Bronchial epithelial cell (primary cell): Measurements from ENCODE around the gene ATE1. TPM values are rescaled to one million over a fixed set of nuclear protein-coding genes. Genes with fewer than 3 reads are reported as not detected.
"Not testable (repeated sequence)": the region's sequence is repeated elsewhere in the genome, so short reads cannot be mapped to it uniquely, and the experiment has no call there.

Experiments used
- DNase-seq: peaks from one replicate; pipeline ENCODE4 v3.0.0-alpha.2; 2010; ENCODE audit warnings: low read depth
- FAIRE-seq: peaks from 2 replicates; lab custom pipeline; 2011; peaks lifted over from hg19 to GRCh38; lab: Jason Lieb, UNC
- H3K27me3 ChIP-seq: 2 replicates; pipeline ENCODE4 v1.5.1; 2011; ENCODE audit warnings: low read length; ENCODE audit not compliant: control insufficient read depth, insufficient read depth
- H3K36me3 ChIP-seq: 2 replicates; pipeline ENCODE4 v1.5.1; 2011; ENCODE audit warnings: low read length; ENCODE audit not compliant: control insufficient read depth, insufficient read depth
- H3K4me3 ChIP-seq: 2 replicates; pipeline ENCODE4 v1.5.1; 2011; ENCODE audit warnings: mild to moderate bottlenecking, low read depth, low read length, control low read depth
- CTCF ChIP-seq: IDR thresholded peaks from 2 replicates; pipeline ENCODE4 v1.5.1; 2011; ENCODE audit warnings: mild to moderate bottlenecking, moderate library complexity, low read length, control low read depth, inconsistent platforms; ENCODE audit not compliant: insufficient read depth, severe bottlenecking
- total RNA-seq: library from RNA; depleted of rRNA; stranded (reverse); fragments of >200 nt; gene quantifications from 2 replicates; pipeline ENCODE4 v1.2.1, GENCODE V29; 2014

Gene ATE1
- total RNA-seq, 1 donor from 2014 or later: 17.9 TPM

- peak overlapping the region; percentile 92 for H3K4me3 ChIP-seq
- TF ChIP-seq CTCF: no peak
- H3K36me3 ChIP-seq: no peaks in the 10 kb centered on the region
- no peak for FAIRE-seq
- no peaks in the 10 kb centered on the region for H3K27me3 ChIP-seq
- no peak for DNase-seq
These were observed 1.0 kb downstream of the ATE1 start for GRCh38 chr10:121926671-121927317.

DNA sequence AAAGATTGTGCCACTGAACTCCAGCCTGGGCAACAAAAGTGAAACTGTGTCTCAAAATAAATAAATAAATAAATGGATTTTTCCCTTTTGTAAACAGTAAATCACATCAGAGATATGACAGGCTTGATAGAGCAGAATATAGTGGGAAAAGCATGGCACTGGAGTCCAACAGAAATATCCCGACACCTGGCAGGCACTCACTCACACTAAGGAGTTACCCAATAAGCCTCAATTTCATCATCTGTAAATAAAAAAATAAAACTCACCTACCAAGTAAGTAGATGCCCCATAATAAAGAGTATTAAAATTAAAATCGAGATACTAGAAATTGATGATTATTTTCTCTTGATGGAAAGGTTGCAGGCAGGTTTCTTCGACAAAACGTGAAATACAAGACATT lies 1.7 kb downstream of the ATE1 start:
- no peak for FAIRE-seq
- no peak for DNase-seq
- no peak overlapping the region for H3K4me3 ChIP-seq
- TF ChIP-seq CTCF: no peak
- H3K36me3 ChIP-seq: no peaks in the 10 kb centered on the region
- H3K27me3 ChIP-seq: no peaks in the 10 kb centered on the region

DNA sequence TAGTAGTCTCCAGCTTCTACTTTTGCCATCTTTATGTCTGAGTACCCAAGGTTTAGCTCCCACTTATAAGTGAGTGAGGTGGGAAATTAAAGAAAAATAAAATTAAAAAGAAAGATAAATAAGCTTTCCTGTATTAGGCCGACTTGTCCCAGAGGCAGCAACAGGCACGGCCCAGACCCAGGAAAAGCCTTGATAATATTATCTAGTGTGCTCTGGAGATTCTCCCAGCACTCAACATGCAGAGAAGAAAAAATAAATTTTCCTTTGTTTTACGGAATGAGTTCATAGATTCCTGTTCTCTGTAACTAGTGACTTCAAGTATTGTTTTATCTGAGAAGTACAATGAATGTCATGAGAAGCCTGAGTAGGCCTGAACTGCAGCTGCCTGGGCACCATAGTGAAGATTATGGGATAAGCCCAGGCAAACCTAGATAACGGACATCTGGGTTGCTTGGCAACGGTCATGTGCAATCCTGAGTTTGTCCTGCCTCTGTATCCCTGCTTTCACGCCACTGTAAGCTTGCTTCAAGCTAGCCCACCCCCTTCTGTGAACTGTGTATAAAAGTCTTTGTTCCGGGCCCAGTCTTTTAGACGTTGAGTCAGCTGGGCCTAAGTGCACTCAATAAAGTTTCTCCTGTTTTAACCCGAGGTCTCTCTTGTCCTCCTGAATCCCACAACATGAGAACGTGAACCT lies 6.4 kb downstream of the ATE1 start:
- H3K4me3 ChIP-seq: no peak overlapping the region
- no peaks in the 10 kb centered on the region for H3K36me3 ChIP-seq
- no peak for FAIRE-seq
- DNase-seq: no peak
- TF ChIP-seq CTCF: no peak
- H3K27me3 ChIP-seq: no peaks in the 10 kb centered on the region

DNA sequence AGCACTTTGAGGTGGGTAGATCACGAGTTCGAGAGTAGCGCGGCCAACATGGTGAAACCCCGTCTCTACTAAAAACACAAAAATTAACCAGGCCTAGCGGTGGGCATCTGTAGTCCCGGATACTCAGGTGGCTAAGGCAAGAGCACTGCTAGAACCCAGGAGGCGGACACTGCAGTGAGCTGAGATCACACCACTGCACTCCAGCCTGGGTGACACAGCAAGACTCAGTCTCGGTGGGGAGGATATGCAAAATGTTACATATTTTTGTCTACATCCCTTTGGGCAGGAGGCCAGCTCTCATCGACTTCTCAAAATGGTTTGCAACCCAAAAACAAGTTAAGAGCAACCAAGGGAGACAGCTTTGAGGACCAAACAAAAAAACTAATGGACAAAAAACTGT lies 8.2 kb downstream of the ATE1 start:
- no peaks in the 10 kb centered on the region for H3K27me3 ChIP-seq
- H3K36me3 ChIP-seq: peaks cover under 1% of the 10 kb centered on the region
- no peak for FAIRE-seq
- H3K4me3 ChIP-seq: no peak overlapping the region
- DNase-seq: no peak
- TF ChIP-seq CTCF: no peak

DNA sequence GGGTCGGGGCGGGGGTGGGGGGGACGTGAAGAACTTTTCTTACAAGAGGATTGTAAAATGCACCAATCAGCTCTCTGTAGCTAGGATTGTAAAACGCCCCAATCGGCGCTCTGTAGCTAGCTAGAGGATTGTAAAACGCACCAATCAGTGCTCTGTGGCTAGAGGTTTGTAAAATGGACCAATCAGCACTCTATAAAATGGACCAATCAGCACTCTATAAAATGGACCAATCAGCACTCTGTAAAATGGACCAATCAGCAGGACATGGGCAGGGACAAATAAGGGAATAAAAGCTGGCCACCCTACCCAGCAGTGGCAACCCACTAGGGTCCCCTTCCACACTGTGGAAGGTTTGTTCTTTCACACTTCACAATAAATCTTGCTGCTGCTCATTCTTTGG lies 9.0 kb downstream of the ATE1 start:
- not testable (repeated sequence) for H3K36me3 ChIP-seq, H3K27me3 ChIP-seq, H3K4me3 ChIP-seq, FAIRE-seq, DNase-seq

DNA sequence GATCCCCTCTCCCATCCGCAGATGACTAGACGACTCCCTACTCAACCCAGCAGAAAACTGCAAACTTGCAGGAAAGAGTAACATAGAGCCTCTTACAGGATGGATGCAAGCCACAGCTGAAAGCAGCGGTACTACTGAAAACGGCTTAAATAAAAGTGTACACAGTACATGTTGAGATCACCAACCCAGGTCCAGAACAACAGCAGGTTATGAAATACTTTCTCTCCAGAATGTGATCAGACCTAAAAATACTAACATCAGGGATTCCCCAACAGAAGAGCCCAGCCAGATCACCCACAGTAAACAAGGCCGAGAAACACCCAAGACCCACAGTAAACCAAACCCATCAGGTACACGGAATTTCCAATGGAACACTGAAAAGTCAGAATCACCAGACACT lies 13.2 kb downstream of the ATE1 start:
- no peak overlapping the region for H3K4me3 ChIP-seq
- H3K27me3 ChIP-seq: no peaks in the 10 kb centered on the region
- FAIRE-seq (no peak), DNase-seq (no peak)
- H3K36me3 ChIP-seq: peaks cover 6% of the 10 kb centered on the region
- TF ChIP-seq CTCF: no peak
